Activated CD8-positive, alpha-beta memory T cell treated with anti-CD3 and anti-CD28 coated beads, Interleukin-2, amount 50 U/mL, for 4 hours (primary cell): ENCODE results near the gene ADGRB3.
"Not testable (repeated sequence)": the region's sequence is repeated elsewhere in the genome, so short reads cannot be mapped to it uniquely, and the experiment has no call there.

ENCODE experiments used
- DNase-seq: peaks from one replicate; pipeline ENCODE4 v3.0.0-alpha.2; 2020

The ADGRB3 gene

GRCh38 chr6:68741501-68742386 is 106.7 kb downstream of the ADGRB3 start:
- DNase-seq: no peak

- no peak for DNase-seq
Measured at GRCh38 chr6:68743099-68743498, 108.0 kb downstream of the ADGRB3 start.

DNA sequence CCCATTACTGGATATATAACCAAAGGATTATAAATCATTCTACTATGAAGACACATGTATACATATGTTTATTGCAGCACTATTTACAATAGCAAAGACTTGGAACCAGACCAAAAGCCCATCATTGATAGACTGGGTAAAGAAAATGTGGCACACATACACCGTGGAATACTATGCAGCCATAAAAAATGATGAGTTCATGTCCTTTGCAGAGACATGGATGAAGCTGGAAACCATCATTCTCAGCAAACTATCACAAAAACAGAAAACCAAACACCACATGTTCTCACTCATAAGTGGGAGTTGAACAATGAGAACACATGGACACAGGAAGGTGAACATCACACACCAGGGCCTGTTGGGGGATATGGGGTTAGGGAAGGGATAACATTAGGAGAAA is 109.3 kb downstream of the ADGRB3 start:
- not testable (repeated sequence) for DNase-seq

GRCh38 chr6:68746376-68746775 is 111.3 kb downstream of the ADGRB3 start:
- no peak for DNase-seq

DNA sequence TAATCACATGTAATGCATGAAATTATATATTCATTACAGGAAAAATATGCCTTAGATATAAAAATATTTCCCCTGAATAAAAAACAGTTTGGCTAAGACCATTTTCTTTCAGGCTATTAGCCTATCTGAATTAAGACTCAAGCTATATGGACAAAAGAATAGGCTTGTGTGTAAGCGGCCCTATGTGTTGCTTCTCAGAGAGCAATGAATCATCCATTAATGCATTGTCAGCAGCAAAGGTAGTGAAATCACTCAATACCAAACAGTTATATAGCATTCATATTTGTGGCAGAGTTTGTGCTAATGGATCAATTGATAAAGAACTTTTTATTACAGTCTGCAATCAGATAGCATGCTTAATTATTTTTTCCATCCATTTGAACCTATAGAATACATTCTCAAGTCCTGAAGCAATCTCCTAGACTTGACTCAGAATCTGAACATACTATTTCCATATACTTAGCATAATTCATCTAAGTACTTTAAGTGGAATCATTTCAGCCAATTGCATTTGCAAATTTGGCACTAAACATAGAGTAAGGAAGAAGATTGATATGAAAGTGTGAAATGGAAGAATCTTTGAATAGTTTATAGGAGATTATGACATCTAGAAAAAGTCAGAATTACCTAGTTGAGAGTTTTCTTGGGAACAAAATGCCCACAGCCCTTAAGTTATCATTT is 112.2 kb downstream of the ADGRB3 start:
- DNase-seq: no peak

DNA sequence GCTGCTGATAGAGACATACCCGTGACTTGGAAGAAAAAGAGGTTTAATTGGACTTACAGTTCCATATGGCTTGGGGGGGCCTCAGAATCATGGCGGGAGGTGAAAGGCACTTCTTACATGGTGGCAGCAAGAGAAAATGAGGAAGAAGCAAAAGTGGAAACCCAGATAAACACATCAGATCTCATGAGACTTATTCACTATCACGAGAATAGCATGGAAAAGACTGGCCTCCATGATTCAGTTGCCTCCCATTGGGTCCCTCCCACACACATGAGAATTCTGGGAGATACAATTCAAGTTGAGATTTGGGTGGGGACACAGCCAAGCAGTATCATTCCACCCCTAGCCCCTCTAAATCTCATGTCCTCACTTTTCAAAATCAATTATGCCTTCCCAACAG is 112.8 kb downstream of the ADGRB3 start:
- DNase-seq: not testable (repeated sequence)

GRCh38 chr6:68754681-68755213 is 119.7 kb downstream of the ADGRB3 start:
- DNase-seq: no peak

DNA sequence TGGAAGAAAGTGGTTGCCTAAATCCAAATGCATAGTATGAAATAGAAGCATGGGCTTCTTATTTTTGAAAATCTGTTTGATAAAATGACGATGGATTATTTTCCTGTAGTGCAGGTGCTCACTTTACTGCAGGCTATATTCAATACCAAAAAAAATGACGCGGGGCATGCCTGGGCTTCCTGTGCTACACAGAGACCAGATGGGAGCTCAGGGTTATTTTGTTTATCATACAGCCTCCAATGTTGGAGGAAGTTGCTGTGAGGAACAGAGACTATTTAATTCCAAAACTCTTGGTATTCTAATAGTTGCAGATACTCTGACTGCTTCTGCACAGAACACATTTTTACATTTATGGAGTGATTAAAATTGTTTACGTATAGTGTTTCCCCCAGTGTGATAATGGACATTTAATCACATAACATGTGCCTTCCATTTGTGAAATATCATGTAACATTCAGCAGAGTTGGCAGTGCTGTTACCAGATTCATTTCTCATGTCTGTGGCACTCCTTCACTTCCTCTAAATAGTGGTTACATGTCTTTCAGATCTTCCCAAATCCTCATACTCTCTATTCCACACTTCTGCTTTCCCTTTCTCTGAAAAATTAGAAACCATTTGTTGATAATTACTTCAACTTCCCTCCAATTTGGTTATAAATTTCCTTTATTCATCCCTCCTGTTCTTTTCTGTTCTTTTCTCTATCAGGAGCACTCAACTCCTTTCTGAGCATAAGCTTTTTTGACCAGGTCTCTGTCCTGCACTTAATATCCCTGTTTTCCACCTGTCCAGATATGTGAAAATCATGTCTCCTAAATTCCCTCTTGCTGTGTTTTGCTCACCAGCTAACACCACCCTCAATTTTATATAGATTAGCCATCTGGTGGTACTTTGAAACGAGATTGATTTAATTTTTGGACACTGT is 121.6 kb downstream of the ADGRB3 start:
- DNase-seq: no peak

GRCh38 chr6:68757821-68758220 is 122.7 kb downstream of the ADGRB3 start:
- no peak for DNase-seq

DNA sequence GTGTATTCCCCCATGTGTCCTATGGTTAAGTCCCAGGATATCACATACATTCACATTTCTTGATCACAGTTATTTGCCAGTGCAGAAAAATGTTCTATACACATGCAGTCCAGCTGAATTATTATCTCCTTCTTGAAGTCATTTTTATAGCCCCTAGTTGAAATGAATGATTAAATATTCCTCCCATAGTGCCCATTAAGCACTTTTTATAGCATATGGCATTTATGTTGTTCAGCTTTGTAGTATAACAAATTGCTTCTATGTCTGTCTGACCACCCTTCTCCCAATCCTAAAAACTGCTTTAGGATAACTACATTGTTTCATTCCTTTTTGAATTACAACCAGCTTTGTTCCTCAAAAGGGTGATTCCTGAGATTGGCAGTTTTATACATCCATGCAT is 123.5 kb downstream of the ADGRB3 start:
- DNase-seq: no peak

- DNase-seq: no peak
Measured at GRCh38 chr6:68760485-68760884, 125.4 kb downstream of the ADGRB3 start.

GRCh38 chr6:68760941-68761676 is 126.0 kb downstream of the ADGRB3 start:
- no peak for DNase-seq

DNA sequence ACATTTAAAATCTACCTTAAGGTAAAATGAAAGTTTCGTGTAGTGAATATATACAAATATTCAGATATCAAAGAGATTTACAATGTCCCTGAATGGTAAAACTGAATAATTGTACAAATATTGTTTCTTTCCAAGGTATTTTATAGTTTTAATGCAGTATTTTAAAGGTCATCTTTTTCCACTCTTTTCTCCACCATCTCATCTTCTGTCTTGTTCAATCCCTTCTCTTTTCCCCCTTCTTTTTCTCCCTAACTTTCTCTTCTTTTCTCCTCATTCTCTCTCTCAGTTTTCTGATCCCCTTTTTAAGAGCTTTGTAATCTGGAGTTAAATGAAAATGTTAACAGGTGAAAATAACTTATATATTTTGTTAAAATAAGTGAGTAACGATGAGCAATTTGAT is 126.9 kb downstream of the ADGRB3 start:
- no peak for DNase-seq

- DNase-seq: no peak
Measured at GRCh38 chr6:68771426-68771825, 136.3 kb downstream of the ADGRB3 start.

GRCh38 chr6:68774843-68775242 is 139.8 kb downstream of the ADGRB3 start:
- DNase-seq: no peak

- no peak for DNase-seq
Measured at GRCh38 chr6:68776354-68776753, 141.3 kb downstream of the ADGRB3 start.

DNA sequence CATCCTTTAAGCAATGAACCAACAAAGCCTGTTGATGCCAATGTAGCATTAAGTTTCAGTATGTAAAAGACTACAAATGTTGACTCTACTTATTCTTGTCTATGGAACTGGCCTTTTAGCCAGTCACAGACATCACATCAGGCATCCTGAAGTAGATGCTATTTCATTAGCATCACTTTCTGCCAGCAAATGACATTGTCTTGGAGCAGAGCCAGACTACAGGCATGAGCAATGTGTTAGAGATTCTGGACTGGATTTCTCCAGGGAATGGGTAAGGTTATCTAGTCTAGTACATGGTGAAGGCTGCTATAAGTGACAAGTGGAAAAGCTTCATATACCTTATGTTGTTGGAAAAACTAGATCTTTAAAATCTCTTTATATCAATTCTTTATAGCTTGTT is 142.9 kb downstream of the ADGRB3 start:
- DNase-seq: no peak

- DNase-seq: no peak
Measured at GRCh38 chr6:68778356-68779020, 143.4 kb downstream of the ADGRB3 start.

DNA sequence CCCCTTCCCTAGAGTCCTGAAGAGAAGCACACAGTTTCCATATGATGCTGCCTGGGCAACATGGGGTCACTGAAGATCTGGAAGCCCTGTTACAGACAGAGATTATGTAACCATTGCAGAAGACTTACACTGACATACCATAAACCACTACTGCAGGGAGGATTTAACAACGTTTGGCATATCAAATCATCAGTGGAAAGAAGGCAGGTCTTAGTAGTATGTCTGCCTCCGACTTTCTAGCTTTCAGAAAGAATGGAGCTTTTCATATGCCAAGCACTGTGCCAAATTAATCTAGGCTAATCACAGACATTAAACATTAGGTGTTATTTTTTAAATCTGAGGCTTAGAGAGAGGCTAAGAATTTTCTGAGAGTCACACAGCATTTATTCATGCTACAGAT is 144.3 kb downstream of the ADGRB3 start:
- DNase-seq: no peak

- DNase-seq: not testable (repeated sequence)
Measured at GRCh38 chr6:68790128-68790527, 155.0 kb downstream of the ADGRB3 start.

GRCh38 chr6:68814976-68815375 is 179.9 kb downstream of the ADGRB3 start:
- DNase-seq: not testable (repeated sequence)

DNA sequence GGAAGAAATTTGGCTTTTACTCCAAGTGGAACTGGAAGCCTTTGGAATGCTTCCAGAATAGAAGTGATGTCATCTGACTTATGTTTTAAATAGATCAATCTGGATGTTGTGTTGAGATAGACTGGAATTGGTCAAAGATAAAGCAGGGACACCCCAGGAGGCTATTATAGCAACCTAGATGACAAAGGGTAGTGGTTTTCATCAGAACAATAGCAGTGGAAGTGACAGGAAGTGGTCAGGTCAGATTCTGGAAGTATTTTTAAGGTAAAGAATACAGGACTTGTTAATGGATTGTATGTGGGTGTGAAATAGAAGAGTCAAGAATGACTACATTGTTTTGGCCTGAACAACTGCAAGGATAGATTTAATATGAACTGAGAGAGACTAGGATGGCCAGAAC is 191.4 kb downstream of the ADGRB3 start:
- no peak for DNase-seq
